Gastrocnemius medialis (tissue), 4 donors: ENCODE results near the gene CFAP97D1. TPM values are rescaled to one million over a fixed set of nuclear protein-coding genes. Genes with fewer than 3 reads are reported as not detected.
"Not testable (repeated sequence)": the region's sequence is repeated elsewhere in the genome, so short reads cannot be mapped to it uniquely, and the experiment has no call there.

Experiments
- ATAC-seq, 2 donors: fragments of 150-250 bp; one replicate each; pipeline ENCODE4 v1.9.1; 2016
- DNase-seq, 2 donors: peaks; one replicate each; pipeline ENCODE4 v3.0.0-alpha.2; 2019
- H3K27ac ChIP-seq, 4 donors: fragments of 200-600 bp; sonication (generic); 1 replicate in 1 of 4; 2 replicates in 3 of 4; pipeline ENCODE4 v1.5.1; 2016 to 2018; ENCODE audit warnings: mild to moderate bottlenecking in 2 of 4, moderate library complexity in 1 of 4
- H3K27me3 ChIP-seq, 3 donors: fragments of 200-600 bp; sonication (generic) in 2 of 3; 1 replicate in 1 of 3; 2 replicates in 2 of 3; pipeline versions ENCODE4 v1.5.1 to v1.6.0; 2016 to 2019; ENCODE audit warnings: mild to moderate bottlenecking in 1 of 3, moderate library complexity in 1 of 3
- H3K36me3 ChIP-seq, 2 donors: fragments of 200-600 bp; sonication (generic) in 1 of 2; one replicate each; pipeline ENCODE4 v1.5.1; 2017 to 2018
- H3K4me1 ChIP-seq, 2 donors: fragments of 200-600 bp; sonication (generic) in 1 of 2; one replicate each; pipeline ENCODE4 v1.5.1; 2016 to 2017; ENCODE audit warnings: mild to moderate bottlenecking in 2 of 2
- H3K4me3 ChIP-seq, 4 donors: fragments of 200-600 bp; sonication (generic) in 3 of 4; 1 replicate in 1 of 4; 2 replicates in 3 of 4; pipeline ENCODE4 v1.5.1; 2016 to 2019; ENCODE audit warnings: mild to moderate bottlenecking in 2 of 4
- H3K9me3 ChIP-seq, 3 donors: fragments of 200-600 bp; sonication (generic) in 2 of 3; 1 replicate in 1 of 3; 2 replicates in 2 of 3; pipeline ENCODE4 v1.5.1; 2016 to 2019
- CTCF ChIP-seq, 5 experiments: fragments of 450-650 bp in 3 of 5; fragments of 200-600 bp in 2 of 5; sonication (generic) in 2 of 5; IDR thresholded peaks in 4 of 5; conservative IDR thresholded peaks in 1 of 5; 1 replicate in 4 of 5; 2 replicates in 1 of 5; pipeline ENCODE4 v1.5.1; 2016 to 2019; ENCODE audit warnings: antibody characterized with exemption in 5 of 5, mild to moderate bottlenecking in 3 of 5, moderate library complexity in 3 of 5
- POLR2A ChIP-seq, 2 donors: fragments of 450-650 bp; IDR thresholded peaks; one replicate each; pipeline ENCODE4 v1.6.1; 2017; ENCODE audit warnings: antibody characterized with exemption in 2 of 2, mild to moderate bottlenecking in 2 of 2, moderate library complexity in 2 of 2
- in situ Hi-C, 4 donors: fragments of 200-750 bp; cut with MboI; loops; one replicate each; pipeline versions ENCODE4 v1.15.0 to v1.8.0; 2017; ENCODE audit warnings: low sequenced_read_pairs in 4 of 4
- intact Hi-C: fragments of 100-400 bp; cut with DNase I; formaldehyde crosslinking; loops from one replicate; pipeline ENCODE4 v1.15.1; 2023; ENCODE audit warnings: low total_unique reads
- total RNA-seq, 4 donors: library from RNA; depleted of rRNA; stranded (reverse); fragments of >200 nt; gene quantifications; one replicate each; pipeline versions ENCODE4 v1.1.0 to v1.2.3, GENCODE V29; 2016

The CFAP97D1 gene
- total RNA-seq, 4 donors from 2014 or later: not detected

GRCh38 chr17:43791589-43791988 is 11.4 kb downstream of the CFAP97D1 start:
- no peak overlapping the region for H3K4me3 ChIP-seq
- no peaks in the 10 kb centered on the region for H3K9me3 ChIP-seq
- no peaks in the 10 kb centered on the region for H3K27me3 ChIP-seq
- peaks cover 0 to 4% of the 10 kb centered on the region in 2 donors for H3K4me1 ChIP-seq
- no peaks in the 10 kb centered on the region for H3K36me3 ChIP-seq
- DNase-seq (no peak), ATAC-seq (peak; percentile 47 to 87)
- no peak overlapping the region for H3K27ac ChIP-seq
- in situ Hi-C loops (no loop called here), intact Hi-C loops (no loop called here)
- TF ChIP-seq POLR2A (IDR thresholded peaks at IDR 0.05) (no peak), CTCF (IDR thresholded peaks at IDR 0.05 in 4 of 5, conservative IDR thresholded peaks at IDR 0.05 in 1 of 5) (no peak)

- DNase-seq, H3K4me1 ChIP-seq, in situ Hi-C loops, intact Hi-C loops, H3K27me3 ChIP-seq, H3K27ac ChIP-seq, ATAC-seq, H3K36me3 ChIP-seq, H3K9me3 ChIP-seq, H3K4me3 ChIP-seq: not testable (repeated sequence)
These were observed 12.4 kb downstream of the CFAP97D1 start for GRCh38 chr17:43792668-43793067.

- ATAC-seq, H3K27ac ChIP-seq, H3K36me3 ChIP-seq, H3K9me3 ChIP-seq, H3K4me1 ChIP-seq, H3K27me3 ChIP-seq, in situ Hi-C loops, DNase-seq, intact Hi-C loops, H3K4me3 ChIP-seq: not testable (repeated sequence)
These were observed 17.8 kb downstream of the CFAP97D1 start for GRCh38 chr17:43798024-43798423.

GRCh38 chr17:43799047-43799446 is 18.8 kb downstream of the CFAP97D1 start:
- in situ Hi-C loops: no loop called here
- H3K27ac ChIP-seq: no peak overlapping the region
- no peak for DNase-seq

GRCh38 chr17:43800736-43801135 is 20.5 kb downstream of the CFAP97D1 start:
- Histone ChIP-seq H3K4me1 (no peaks in the 10 kb centered on the region), H3K9me3 (no peaks in the 10 kb centered on the region), H3K4me3 (no peak overlapping the region), H3K36me3 (no peaks in the 10 kb centered on the region), H3K27me3 (no peaks in the 10 kb centered on the region), H3K27ac (no peak overlapping the region)
- ATAC-seq: no peak
- no peak for DNase-seq
- TF ChIP-seq POLR2A (IDR thresholded peaks at IDR 0.05) (no peak), CTCF (IDR thresholded peaks at IDR 0.05 in 4 of 5, conservative IDR thresholded peaks at IDR 0.05 in 1 of 5) (no peak)
- in situ Hi-C loops: no loop called here
- intact Hi-C loops: no loop called here

More at GRCh38 chr17:43799047-43799446, 18.8 kb downstream of the CFAP97D1 start:
- TF ChIP-seq CTCF (IDR thresholded peaks at IDR 0.05 in 4 of 5, conservative IDR thresholded peaks at IDR 0.05 in 1 of 5): no peak
- TF ChIP-seq POLR2A (IDR thresholded peaks at IDR 0.05): no peak
- H3K4me3 ChIP-seq: no peak overlapping the region
- intact Hi-C loops: no loop called here
- H3K36me3 ChIP-seq: no peaks in the 10 kb centered on the region
- H3K4me1 ChIP-seq: no peaks in the 10 kb centered on the region
- ATAC-seq: no peak
- H3K27me3 ChIP-seq: no peaks in the 10 kb centered on the region
- H3K9me3 ChIP-seq: no peaks in the 10 kb centered on the region

- intact Hi-C loops (no loop called here), in situ Hi-C loops (no loop called here)
- H3K4me3 ChIP-seq: no peak overlapping the region
- TF ChIP-seq CTCF (IDR thresholded peaks at IDR 0.05 in 4 of 5, conservative IDR thresholded peaks at IDR 0.05 in 1 of 5): no peak
- TF ChIP-seq POLR2A (IDR thresholded peaks at IDR 0.05): no peak
- DNase-seq: no peak
- no peak overlapping the region for H3K27ac ChIP-seq
- no peaks in the 10 kb centered on the region for H3K9me3 ChIP-seq
- H3K36me3 ChIP-seq: no peaks in the 10 kb centered on the region
- H3K4me1 ChIP-seq: no peaks in the 10 kb centered on the region
- ATAC-seq: no peak
- no peaks in the 10 kb centered on the region for H3K27me3 ChIP-seq
These were observed 21.6 kb downstream of the CFAP97D1 start for GRCh38 chr17:43801844-43802243.
